NCI-H748 (cell line): ENCODE data around the gene NPIPB13.
"Not testable (repeated sequence)": the region's sequence is repeated elsewhere in the genome, so short reads cannot be mapped to it uniquely, and the experiment has no call there.

Source experiments
- DNase-seq: peaks from one replicate; lab custom pipeline; 2025; ENCODE audit not compliant: unreplicated experiment; lab: John Stamatoyannopoulos, UW

The NPIPB13 gene

DNA sequence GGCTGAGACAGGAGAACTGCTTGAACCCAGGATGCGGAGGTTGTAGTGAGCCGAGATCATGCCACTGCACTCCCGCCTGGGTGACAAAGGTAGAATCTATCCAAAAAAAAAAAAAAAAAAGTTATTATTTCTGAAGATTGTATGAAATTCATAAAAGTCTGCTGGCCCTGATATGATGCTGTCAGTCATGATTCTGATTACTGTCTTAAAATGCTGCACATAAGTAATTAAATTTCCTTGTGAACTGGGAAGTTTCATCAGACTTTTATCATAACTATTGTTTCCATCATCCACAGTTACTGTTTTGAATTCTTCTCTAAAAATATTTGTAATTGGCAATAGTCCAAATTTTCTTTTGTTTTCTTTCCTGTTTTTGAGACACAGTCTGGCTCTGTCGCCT, at the start of gene NPIPB13:
Gene NPIPB13, minus strand, starts transcription at position 101 of the 400 bp plus-strand sequence. CDS start 2,906 bp downstream, outside the sequence.
- DNase-seq = not testable (repeated sequence)

DNA sequence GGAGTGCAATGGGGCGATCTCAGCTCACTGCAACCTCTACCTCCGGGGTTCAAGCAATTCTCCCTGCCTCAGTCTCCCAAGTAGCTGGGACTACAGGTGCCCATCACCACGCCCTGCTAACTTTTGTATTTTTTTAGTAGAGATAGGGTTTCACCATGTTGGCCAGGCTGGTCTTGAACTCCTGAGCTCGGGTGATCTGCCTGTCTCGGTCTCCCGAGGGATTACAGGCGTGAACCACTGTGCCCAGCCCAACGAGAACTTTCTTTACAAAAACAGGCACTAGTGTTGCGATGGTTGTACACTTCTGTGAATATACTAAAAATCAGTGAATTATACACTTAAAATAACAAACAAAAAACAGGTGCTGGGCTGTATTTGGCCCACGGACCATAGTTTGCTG, 34.1 kb upstream of the NPIPB13 start:
- not testable (repeated sequence) for DNase-seq

DNA sequence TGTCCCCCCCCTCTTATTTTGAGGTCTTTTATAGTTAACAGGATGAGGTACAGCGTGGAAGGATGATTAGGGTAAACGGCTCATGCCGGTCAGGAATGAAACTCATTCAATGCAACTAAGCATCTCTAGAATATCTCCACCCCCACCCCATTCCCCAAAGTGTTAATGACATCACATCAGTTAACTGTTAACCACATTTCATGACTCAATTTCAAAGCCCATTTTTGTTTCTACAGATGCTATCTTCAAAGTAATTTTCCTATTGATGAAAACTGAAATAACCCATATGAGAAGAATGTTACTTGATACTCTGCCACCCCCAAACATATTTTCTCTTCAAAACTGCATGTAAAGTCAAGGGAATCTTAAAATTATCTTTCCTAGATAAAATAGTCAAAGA, 30.2 kb upstream of the NPIPB13 start:
- not testable (repeated sequence) for DNase-seq

DNA sequence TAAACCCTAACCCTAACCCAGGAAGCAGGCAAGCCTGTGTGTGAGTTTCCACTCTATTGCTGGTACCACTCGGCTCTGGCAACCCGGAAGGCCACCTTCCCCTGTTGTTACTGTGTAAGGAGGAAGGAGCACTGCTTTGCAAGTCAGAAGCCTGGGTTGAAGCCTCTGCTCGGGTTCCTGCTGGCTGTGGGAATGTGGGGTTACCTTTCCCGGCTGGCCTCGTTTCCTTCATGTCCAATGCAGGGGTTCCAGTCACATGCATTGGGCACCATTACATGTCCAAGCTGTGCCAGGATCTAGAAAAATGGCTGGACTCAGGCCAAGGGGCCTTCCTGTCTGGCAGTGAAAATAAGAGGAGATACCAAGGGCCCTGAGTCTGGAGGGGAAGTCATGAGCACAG, 31.2 kb downstream of the NPIPB13 start:
- not testable (repeated sequence) for DNase-seq

DNA sequence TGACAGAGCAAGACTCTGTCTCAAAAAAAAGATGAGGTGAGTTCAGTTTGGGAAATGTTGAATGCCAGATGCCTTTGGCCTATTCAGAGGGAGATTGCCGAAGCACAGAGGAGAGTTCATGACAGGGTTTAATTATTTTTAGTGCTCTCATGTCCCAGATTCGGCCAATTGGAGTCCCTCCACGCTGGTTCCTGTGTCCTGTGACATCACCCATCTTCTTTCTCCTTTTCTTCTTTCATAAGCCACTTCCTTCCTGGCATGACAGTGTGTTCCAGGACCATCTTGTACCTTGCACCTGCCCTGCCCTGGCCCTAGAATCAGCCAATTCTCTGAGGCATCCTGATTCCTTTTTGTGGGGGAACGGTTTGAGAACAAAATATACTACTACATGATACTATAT, 36.9 kb downstream of the NPIPB13 start:
- not testable (repeated sequence) for DNase-seq

DNA sequence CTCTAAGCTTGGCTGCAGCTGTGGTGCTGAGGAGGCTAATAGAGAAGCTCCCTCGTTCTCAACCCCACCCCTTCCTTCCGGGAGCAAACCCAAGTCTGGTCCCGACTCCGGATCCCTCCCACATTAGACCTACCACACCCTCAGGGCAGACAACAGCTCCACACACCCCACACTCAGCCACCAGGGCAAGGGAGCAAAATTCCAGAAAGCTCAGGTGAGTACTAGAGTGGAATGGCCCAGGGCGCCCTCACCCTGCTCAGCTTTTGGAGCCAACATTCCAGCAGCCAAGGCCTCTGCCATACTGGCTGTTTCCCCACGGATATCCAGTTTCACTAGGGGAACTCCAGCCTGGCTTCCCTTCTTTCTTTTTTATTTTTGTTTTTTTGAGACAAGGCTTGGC, 39.2 kb downstream of the NPIPB13 start:
- DNase-seq = not testable (repeated sequence)

DNA sequence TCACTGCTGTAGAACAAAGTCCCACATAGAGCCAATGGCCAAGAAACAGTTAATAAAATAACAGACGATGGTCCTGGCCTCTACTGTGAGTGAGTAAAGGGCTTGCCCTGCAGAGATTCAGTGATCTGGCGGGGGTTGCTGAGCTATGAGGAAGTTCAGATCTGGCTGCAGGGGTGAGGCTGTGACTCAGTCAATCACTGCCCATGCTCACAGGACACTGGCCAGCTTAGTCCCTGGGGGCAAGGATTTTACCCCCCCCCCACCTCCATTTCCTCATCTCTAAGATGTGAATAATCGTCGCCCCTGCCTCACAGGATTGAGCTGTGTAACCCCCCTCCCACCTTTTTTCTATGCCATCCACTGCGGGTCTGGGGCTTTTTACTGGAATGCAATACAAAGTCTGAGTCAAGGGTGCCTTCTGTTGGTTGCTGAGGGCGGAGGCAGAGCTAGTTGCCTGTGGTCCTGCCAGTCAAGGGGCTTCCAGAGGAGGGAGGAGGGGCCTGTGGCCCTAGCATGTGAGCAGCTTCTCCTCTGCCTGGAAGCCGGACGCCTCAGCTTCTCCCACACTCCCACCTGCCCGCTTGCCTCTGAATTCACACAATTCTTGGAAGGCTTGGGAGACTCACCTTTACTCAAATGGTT, 41.1 kb downstream of the NPIPB13 start:
- DNase-seq = not testable (repeated sequence)

DNA sequence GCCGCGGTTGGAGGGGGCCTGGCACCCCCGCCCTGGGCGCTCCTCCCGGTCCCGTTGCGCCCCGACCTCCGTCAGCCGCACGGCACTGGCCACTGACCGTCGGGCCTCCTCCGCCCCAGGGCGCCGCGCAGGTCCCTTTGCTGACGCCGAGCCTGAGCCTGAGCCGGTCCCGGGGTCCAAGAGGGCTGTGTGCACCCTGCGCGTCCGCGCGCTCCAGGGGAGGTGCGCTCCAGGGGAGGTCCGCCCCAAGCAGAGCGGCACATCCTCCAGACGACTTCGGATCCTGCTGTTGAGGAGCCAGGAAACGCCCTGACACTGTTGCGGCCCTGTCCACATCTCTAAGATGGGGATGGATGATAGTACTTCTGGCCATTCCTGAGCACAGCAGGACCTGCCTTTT, 42.0 kb downstream of the NPIPB13 start:
- DNase-seq = not testable (repeated sequence)

DNA sequence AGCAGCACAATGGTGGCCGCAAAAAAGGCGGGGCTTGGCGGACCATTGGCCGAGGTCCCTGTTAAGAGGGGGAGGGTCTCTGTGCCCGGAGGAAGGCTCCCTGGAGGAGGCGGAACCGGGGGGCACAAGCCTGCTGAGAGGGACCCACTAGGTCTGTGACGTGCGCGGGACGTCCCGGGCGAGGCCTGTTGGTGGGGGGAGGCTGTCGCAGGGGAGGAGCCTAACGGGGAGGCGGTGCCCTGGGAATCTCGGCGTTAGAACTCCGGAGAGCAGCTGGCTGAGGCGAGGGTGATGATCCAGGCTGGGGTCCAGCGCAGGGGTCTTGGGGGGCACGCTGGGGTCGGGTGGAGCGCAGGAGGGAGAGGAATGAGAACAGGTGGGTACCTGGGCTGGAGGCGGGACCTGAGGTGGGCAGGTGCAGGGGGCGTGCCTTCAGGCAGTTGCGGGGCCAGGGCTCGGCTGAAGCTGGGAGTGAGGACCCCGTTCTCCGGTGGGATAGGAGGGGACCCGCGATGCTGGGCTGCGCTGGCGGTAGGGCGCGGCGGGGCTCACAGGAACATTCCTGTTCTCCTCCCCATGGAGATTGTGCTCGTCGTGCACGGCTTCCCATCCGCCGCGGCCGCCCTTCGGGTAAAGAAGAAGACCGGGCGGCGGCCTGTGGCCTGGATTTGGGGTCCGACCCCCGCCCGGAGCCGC, 42.6 kb downstream of the NPIPB13 start:
- DNase-seq = not testable (repeated sequence)

DNA sequence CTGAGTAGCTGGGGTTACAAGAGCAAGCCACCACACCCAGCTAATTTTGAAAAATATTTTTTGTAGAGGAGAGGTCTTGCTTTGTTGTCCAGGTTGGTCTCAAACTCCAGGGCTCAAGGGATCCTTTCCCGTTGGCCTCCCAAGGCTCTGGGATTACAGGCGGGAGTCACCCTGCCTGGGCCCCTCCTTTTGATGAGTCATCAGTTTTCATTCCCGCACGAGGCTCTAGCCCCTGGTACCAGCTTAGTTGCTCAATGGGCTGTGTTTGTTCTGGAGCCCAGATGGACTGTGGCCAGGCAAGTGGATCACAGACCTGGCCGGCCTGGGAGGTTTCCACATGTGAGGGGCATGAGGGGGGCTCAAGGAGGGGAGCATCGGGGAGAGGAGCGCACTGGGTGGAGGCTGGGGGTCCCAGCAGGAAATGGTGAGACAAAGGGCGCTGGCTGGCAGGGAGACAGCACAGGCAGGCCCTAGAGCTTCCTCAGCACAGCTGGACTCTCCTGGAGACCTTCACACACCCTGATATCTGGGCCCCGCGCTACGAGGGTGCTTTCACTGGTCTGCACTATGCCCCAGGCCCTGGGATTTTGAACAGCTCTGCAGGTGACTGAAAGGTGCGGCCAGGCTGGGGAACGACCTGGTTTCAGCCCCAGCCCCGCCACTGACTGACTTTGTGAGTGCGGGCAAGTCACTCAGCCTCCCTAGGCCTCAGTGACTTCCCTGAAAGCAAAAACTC, 48.5 kb downstream of the NPIPB13 start:
- DNase-seq = not testable (repeated sequence)

DNA sequence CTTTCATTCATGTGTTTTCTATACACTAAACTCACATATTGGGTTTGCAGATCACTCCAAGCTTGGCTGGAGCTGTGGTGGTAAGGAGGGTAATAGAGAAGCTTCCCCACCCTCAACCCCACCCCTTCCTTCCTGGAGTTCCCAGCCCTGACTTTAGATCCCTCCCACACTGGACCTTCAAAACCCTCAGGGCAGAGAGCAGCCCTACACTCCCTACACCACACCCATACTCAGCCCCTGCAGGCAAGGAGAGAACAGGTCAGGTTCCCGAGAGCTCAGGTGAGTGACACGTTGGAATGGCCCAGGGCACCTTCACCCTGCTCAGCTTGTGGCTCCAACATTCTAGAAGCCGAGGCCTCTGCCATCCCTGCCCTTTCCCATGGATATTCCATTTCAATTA, 49.2 kb downstream of the NPIPB13 start, which contains the start of gene SULT1A3:
Gene SULT1A3, plus strand, starts transcription at position 207 of the 400 bp plus-strand sequence. CDS start 1,474 bp downstream, outside the sequence.
- not testable (repeated sequence) for DNase-seq
